GM12878 (cell line): ENCODE results near the gene GPR108. TPM values are rescaled to one million over a fixed set of nuclear protein-coding genes. Genes with fewer than 3 reads are reported as not detected.

Experiments used
- HCFC1 ChIP-seq: fragments of 150-350 bp; IDR thresholded peaks from 2 replicates; pipeline ENCODE4 v1.6.1; 2014; ENCODE audit warnings: low read length
- IRF4 ChIP-seq: IDR thresholded peaks from 2 replicates; pipeline ENCODE4 v1.6.1; 2011; ENCODE audit warnings: low read depth, low read length
- KAT2A ChIP-seq: conservative IDR thresholded peaks from 2 replicates; pipeline ENCODE4 v1.6.1; 2011; ENCODE audit warnings: low read depth, low read length; ENCODE audit not compliant: control insufficient read depth
- RCOR1 ChIP-seq: conservative IDR thresholded peaks from 2 replicates; pipeline ENCODE4 v1.6.1; 2012; ENCODE audit warnings: low read depth, low read length, improper control_type of control experiment
- polyA plus RNA-seq, 11 experiments: library from polyadenylated mRNA; depleted of rRNA in 4 of 11; unstranded in 6 of 11; stranded (reverse) in 5 of 11; fragments of >200 nt; fragmentation: Nextera tagmentation in 4 of 11; fragmentation: Illumina TruSeq in 1 of 11; extraction: Ambion mirVana in 4 of 11; extraction: Trizol in 1 of 11; gene quantifications; 1 replicate in 1 of 11; 2 replicates in 10 of 11; pipeline versions ENCODE4 v1.2.1 to v1.2.3, GENCODE V29; 2011 to 2016; ENCODE audit warnings: inconsistent platforms in 2 of 11, missing spikeins in 2 of 11, low read depth in 1 of 11
- total RNA-seq, 4 experiments: library from RNA; depleted of rRNA in 3 of 4; stranded (reverse); fragments of >200 nt in 3 of 4; fragmentation: Illumina TruSeq in 1 of 4; extraction: Trizol in 1 of 4; gene quantifications; 2 replicates each; pipeline versions ENCODE4 v1.2.1 to v1.2.3, GENCODE V29; 2013 to 2021
- TF ChIP-seq, protein P1 (sequence below): fragments of 450-650 bp; IDR thresholded peaks from 2 replicates; pipeline ENCODE4 v1.6.1; 2017; ENCODE audit warnings: low read depth, mild to moderate bottlenecking, moderate library complexity
- TF ChIP-seq, protein P2 (sequence below): fragments of 450-650 bp; formaldehyde crosslinking; IDR thresholded peaks from 2 replicates; pipeline ENCODE4 v1.4.0; 2020; ENCODE audit warnings: mild to moderate bottlenecking, moderate library complexity

GPR108 gene
- total and polyA plus RNA-seq, 10 of the 15 experiments (the other 5 are each of a cell fraction or from before 2014, with no cell fraction given), result 4.4 to 87.2 (median 57.1) TPM

DNA sequence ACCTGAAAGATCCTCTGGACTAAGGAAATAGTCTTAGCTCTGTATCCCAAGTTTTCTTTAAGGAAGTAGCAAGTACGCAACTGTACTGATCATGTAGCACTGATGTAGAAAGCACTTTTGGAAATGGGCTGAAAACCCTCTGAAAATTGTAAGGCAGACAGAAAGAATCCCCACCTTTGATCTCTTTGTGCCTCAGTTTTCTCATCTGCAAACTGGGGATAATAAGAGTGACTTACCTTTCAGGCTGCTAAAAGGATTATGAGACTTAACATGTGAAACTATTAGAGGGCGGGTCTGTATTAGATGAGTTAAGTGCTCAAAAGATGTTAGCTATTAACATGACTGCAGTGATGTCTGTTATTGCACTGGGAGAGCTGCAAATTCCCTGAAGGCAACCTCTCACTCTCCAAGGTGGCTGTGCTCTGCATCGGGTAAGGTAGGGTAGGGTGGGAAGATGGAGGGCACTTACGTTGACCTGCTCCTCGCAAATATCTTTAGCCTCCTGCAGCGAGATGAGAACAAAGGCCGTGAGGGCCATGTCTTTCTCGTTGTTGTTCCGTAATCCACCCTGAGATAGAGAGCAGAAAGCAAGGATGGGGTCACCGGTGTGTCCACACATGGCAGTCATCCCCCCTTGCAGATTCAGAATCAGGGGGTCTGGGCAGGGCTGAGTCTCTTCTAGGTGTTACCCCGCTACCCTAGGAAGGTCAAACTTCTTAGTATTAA, 47.1 kb downstream of the GPR108 start (continued):
- TF ChIP-seq, protein P1, sequence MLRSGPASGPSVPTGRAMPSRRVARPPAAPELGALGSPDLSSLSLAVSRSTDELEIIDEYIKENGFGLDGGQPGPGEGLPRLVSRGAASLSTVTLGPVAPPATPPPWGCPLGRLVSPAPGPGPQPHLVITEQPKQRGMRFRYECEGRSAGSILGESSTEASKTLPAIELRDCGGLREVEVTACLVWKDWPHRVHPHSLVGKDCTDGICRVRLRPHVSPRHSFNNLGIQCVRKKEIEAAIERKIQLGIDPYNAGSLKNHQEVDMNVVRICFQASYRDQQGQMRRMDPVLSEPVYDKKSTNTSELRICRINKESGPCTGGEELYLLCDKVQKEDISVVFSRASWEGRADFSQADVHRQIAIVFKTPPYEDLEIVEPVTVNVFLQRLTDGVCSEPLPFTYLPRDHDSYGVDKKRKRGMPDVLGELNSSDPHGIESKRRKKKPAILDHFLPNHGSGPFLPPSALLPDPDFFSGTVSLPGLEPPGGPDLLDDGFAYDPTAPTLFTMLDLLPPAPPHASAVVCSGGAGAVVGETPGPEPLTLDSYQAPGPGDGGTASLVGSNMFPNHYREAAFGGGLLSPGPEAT, result no peak
- no peak for TF ChIP-seq RCOR1
- TF ChIP-seq, protein P2, sequence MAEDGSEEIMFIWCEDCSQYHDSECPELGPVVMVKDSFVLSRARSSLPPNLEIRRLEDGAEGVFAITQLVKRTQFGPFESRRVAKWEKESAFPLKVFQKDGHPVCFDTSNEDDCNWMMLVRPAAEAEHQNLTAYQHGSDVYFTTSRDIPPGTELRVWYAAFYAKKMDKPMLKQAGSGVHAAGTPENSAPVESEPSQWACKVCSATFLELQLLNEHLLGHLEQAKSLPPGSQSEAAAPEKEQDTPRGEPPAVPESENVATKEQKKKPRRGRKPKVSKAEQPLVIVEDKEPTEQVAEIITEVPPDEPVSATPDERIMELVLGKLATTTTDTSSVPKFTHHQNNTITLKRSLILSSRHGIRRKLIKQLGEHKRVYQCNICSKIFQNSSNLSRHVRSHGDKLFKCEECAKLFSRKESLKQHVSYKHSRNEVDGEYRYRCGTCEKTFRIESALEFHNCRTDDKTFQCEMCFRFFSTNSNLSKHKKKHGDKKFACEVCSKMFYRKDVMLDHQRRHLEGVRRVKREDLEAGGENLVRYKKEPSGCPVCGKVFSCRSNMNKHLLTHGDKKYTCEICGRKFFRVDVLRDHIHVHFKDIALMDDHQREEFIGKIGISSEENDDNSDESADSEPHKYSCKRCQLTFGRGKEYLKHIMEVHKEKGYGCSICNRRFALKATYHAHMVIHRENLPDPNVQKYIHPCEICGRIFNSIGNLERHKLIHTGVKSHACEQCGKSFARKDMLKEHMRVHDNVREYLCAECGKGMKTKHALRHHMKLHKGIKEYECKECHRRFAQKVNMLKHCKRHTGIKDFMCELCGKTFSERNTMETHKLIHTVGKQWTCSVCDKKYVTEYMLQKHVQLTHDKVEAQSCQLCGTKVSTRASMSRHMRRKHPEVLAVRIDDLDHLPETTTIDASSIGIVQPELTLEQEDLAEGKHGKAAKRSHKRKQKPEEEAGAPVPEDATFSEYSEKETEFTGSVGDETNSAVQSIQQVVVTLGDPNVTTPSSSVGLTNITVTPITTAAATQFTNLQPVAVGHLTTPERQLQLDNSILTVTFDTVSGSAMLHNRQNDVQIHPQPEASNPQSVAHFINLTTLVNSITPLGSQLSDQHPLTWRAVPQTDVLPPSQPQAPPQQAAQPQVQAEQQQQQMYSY (CRISPR knock-in tag), result no peak
- no peak for TF ChIP-seq HCFC1
- no peak for TF ChIP-seq IRF4
- no peak for TF ChIP-seq KAT2A
